ENCODE measurements around the gene SRSF1.

SRSF1 gene

DNA sequence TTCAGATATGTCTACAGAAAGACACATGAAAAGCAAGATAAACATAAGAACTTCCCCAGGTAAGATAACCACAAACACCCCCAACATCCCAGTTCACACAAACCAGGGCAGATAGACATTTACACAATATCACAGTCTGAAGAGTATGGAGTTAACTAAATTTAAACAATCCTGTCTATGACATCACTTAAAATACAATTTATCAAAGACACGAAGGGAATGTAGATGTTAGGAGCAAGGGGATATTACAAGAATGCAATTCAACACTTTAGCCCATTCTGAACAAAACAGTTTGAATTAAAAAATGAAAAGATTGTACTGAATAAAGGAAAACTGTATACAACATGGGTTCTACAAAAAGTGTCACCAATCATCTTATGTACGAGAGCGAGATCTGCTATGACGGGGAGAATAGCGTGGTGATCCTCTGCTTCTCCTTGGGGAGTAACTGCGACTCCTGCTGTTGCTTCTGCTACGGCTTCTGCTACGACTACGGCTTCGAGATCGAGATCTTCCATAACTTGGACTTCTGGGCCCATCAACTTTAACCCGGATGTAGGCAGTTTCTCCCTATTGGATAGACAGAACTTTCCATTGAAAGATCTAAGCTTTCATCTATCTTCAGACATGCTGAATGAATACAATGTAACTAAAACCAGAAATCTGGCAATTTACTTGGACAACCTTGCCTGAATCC is 1.9 kb downstream of the SRSF1 start:
- DNase-seq (ENCODE audit: low read depth, low spot score), result no peak
- in situ Hi-C loops (cut with HindIII; ENCODE audit: low sequenced_read_pairs), result no loop called here
- peak overlapping the region; percentile 98 for H3K4me3 ChIP-seq (ENCODE audit: low read depth, low read length)
- TF ChIP-seq, protein P1, sequence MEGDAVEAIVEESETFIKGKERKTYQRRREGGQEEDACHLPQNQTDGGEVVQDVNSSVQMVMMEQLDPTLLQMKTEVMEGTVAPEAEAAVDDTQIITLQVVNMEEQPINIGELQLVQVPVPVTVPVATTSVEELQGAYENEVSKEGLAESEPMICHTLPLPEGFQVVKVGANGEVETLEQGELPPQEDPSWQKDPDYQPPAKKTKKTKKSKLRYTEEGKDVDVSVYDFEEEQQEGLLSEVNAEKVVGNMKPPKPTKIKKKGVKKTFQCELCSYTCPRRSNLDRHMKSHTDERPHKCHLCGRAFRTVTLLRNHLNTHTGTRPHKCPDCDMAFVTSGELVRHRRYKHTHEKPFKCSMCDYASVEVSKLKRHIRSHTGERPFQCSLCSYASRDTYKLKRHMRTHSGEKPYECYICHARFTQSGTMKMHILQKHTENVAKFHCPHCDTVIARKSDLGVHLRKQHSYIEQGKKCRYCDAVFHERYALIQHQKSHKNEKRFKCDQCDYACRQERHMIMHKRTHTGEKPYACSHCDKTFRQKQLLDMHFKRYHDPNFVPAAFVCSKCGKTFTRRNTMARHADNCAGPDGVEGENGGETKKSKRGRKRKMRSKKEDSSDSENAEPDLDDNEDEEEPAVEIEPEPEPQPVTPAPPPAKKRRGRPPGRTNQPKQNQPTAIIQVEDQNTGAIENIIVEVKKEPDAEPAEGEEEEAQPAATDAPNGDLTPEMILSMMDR (IDR thresholded peaks at IDR 0.05; ENCODE audit: low read depth, low read length), result no peak

DNA sequence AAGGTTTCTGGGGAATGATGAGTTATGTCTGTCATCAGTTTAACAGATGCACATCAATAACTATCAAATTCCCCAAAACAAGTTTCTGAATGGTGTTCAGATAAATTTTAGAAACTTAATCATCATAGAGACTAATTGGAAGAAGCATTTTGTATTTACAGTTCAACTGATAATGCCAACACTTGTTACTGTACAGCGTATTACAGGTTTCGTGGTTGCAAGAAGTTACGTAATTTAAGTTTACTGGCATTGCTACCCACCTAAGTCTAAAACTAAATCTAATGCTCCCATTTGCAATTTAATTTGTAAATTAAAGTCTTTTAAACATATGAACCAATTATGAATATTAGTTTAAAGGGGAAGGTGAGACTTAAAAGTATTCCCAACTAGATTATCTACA is 3.0 kb downstream of the SRSF1 start:
- in situ Hi-C loops (cut with HindIII; ENCODE audit: low sequenced_read_pairs), result no loop called here
- no peak overlapping the region for H3K4me3 ChIP-seq (ENCODE audit: low read depth, low read length)
- no peak for DNase-seq (ENCODE audit: low read depth, low spot score)
- TF ChIP-seq, protein P1 (IDR thresholded peaks at IDR 0.05; ENCODE audit: low read depth, low read length), result no peak

- TF ChIP-seq, protein P1 (IDR thresholded peaks at IDR 0.05; ENCODE audit: low read depth, low read length), result no peak
- H3K4me3 ChIP-seq (ENCODE audit: low read depth, low read length), result no peak overlapping the region
- DNase-seq (ENCODE audit: low read depth, low spot score), result no peak
- in situ Hi-C loops (cut with HindIII; ENCODE audit: low sequenced_read_pairs), result no loop called here
These were observed 4.1 kb downstream of the SRSF1 start for GRCh38 chr17:58002973-58003372.

DNA sequence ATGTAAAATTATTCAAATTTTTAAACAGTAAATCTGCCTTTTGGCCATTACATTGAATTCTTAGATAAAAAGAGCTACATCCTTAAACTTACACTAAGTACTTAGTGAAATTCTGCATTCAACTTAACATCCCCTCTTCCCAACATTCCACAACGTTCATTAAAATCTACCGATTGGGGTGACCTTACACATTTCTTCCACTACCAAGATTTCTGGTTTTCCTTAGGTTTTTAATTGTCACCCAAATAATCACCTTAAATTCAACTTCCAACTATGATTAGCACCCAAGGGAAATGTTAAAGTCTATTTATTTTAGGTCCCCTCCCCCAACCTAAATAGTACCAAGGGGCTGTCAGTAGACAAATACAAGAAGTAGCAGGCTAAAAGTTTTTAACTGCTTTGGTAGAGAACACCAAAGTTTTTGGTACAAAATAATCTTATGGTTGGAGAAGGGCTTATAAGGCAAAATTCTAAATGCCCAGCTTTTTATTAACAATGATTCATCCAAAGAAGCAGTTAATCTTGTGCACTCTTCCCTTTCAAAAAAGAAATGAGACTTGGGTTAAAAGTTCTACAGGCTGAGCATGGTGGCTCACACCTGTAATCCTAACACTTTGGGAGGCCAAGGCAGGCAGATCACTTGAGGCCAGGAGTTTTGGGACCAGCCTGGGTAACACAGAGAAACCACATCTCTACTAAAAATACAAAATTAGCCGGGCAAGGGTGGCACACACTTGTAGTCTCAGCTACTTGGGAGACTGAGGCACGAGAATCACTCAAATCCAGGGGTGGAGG is 4.7 kb downstream of the SRSF1 start:
- TF ChIP-seq, protein P1 (IDR thresholded peaks at IDR 0.05; ENCODE audit: low read depth, low read length), result no peak
- no peak overlapping the region for H3K4me3 ChIP-seq (ENCODE audit: low read depth, low read length)
- in situ Hi-C loops (cut with HindIII; ENCODE audit: low sequenced_read_pairs), result no loop called here
- DNase-seq (ENCODE audit: low read depth, low spot score), result no peak

DNA sequence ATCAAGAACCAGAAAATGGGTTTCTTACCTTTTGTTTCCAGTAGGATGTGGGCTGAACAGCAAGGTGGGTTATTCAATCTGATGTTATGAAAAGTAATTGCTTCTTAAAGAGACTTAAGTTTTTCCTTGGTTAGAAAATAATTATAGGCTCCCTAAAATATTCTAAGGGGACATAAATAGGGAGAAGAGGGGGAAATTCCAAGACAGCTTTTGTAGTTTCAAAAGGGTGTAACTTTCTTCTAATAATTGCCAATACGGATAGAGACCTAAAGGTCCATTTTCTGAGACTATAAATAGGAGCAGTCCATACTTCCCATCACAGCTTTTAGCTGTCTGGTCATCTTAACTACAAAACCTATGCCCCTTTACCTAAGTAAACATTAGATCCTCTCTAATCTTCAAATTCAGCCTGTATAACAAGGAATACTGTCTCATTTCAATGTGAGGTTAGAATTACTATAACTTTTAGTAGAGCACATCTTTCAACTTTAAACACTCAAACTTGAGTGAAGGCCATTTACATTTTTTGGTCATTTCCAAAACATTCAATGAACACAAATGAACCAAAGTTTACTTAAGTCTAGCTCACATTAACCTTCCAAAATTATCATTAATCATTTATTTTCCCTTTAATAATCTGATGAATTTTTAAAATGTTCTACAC is 5.5 kb downstream of the SRSF1 start:
- DNase-seq (ENCODE audit: low read depth, low spot score), result no peak
- in situ Hi-C loops (cut with HindIII; ENCODE audit: low sequenced_read_pairs), result no loop called here
- H3K4me3 ChIP-seq (ENCODE audit: low read depth, low read length), result no peak overlapping the region
- TF ChIP-seq, protein P1 (IDR thresholded peaks at IDR 0.05; ENCODE audit: low read depth, low read length), result no peak

GRCh38 chr17:57999496-58000017 is 7.5 kb downstream of the SRSF1 start:
- H3K4me3 ChIP-seq (ENCODE audit: low read depth, low read length), result no peak overlapping the region
- in situ Hi-C loops (cut with HindIII; ENCODE audit: low sequenced_read_pairs), result no loop called here
- DNase-seq (ENCODE audit: low read depth, low spot score), result peak; percentile 83
- TF ChIP-seq, protein P1 (IDR thresholded peaks at IDR 0.05; ENCODE audit: low read depth, low read length), result peak; percentile 71
